PFSK-1 (cell line): ENCODE measurements around the gene KRT71.

Source experiments
- FOXP2 ChIP-seq: optimal IDR thresholded peaks from 2 replicates; pipeline ENCODE3; 2011; ENCODE audit warnings: borderline replicate concordance, control low read depth, inconsistent platforms; ENCODE audit not compliant: insufficient read depth; ENCODE audit errors: extremely low read length, extremely low read depth
- POLR2AphosphoS5 ChIP-seq: IDR thresholded peaks from 2 replicates; pipeline ENCODE4 v1.6.1; 2012; ENCODE audit warnings: low read depth, mild to moderate bottlenecking, control low read depth, low read length, moderate library complexity
- REST ChIP-seq, 2 experiments: IDR thresholded peaks; 2 replicates each; pipeline versions ENCODE4 v1.6.1 to v1.8.0; 2011 to 2012; ENCODE audit warnings: low read depth in 2 of 2, low read length in 2 of 2, control low read depth in 1 of 2, inconsistent platforms in 1 of 2, mild to moderate bottlenecking in 1 of 2, moderate library complexity in 1 of 2; ENCODE audit not compliant: insufficient read depth in 1 of 2
- SIN3A ChIP-seq: IDR thresholded peaks from 2 replicates; pipeline ENCODE4 v1.6.1; 2012; ENCODE audit warnings: mild to moderate bottlenecking, low read length, moderate library complexity, borderline replicate concordance; ENCODE audit not compliant: insufficient read depth
- TAF1 ChIP-seq: IDR thresholded peaks from 2 replicates; pipeline ENCODE4 v1.6.1; 2012; ENCODE audit warnings: low read length, control low read depth, borderline replicate concordance; ENCODE audit not compliant: insufficient read depth

The KRT71 gene

GRCh38 chr12:52581481-52581880, 28.5 kb upstream of the KRT71 start:
- TF ChIP-seq REST (IDR thresholded peaks at IDR 0.05; ENCODE audit: insufficient read depth in 1 of 2, low read depth in 2 of 2, low read length in 2 of 2) (no peak), POLR2AphosphoS5 (no peak), FOXP2 (no peak), TAF1 (no peak)

DNA sequence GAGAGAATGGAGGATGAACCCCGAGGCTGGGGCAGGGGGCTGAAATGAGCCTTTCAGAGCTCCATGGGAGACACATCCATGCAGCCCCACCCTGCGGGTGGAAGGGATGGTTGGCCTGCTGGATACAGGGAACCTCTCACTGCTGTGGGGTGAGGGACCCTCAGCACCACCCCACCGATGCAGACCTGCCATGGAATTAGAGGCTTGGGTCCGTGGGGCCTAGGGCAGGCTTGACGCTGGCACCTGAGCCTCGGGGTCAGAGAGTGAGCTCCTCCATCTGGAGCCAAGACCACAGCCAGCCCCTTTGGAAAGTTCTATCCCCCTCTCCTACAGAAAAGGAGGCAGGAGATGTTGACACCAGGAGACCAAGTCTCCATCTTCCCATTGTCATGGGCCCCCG, 28.1 kb upstream of the KRT71 start:
- no peak for TF ChIP-seq FOXP2
- no peak for TF ChIP-seq REST (IDR thresholded peaks at IDR 0.05; ENCODE audit: insufficient read depth in 1 of 2, low read depth in 2 of 2, low read length in 2 of 2)
- no peak for TF ChIP-seq TAF1
- no peak for TF ChIP-seq POLR2AphosphoS5
- no peak for TF ChIP-seq SIN3A

DNA sequence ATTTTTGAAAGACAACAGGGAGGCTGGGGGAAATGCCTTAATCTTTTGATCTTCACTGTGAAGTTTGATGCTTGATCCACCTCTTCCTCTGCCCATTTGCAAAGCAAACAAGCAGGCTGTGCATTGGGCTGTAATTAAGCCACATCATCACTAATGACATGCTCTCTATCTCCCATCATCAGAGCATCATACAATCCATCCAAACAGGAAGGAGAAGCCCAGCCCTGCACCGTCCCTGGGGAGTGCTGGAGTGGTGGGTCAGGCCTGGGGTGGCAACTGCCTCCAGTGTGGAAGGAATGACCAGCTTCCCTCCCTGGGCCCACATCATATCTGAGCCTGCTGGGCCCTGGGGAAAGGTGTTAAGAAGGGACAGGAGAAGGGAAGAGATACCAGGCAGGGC, 27.6 kb upstream of the KRT71 start:
- TF ChIP-seq FOXP2, result no peak
- TF ChIP-seq REST (IDR thresholded peaks at IDR 0.05; ENCODE audit: insufficient read depth in 1 of 2, low read depth in 2 of 2, low read length in 2 of 2), result no peak
- no peak for TF ChIP-seq POLR2AphosphoS5
- TF ChIP-seq SIN3A, result no peak
- TF ChIP-seq TAF1, result no peak

GRCh38 chr12:52579468-52580465, 26.8 kb upstream of the KRT71 start:
- TF ChIP-seq POLR2AphosphoS5, result no peak
- no peak for TF ChIP-seq FOXP2
- no peak for TF ChIP-seq SIN3A
- TF ChIP-seq TAF1, result no peak
- no peak for TF ChIP-seq REST (IDR thresholded peaks at IDR 0.05; ENCODE audit: insufficient read depth in 1 of 2, low read depth in 2 of 2, low read length in 2 of 2)

DNA sequence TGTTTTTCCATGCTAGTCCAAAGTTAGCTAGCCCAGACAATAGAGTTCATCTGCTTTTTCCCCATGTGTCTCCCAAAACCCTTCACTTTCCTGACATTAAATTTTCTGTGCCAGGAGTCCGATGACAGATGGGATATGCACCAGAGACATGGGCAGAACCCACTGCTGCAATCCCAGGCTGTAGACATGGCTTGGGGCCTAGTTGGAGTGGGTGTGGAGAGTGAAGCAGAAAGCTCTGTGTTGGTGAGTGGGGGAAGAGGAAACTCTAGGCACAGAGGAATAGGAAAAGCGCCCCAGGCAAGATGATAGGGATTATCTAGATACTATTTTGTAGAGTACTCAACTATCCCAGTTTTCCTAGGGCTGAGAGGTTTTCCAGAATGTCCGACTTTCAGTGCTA, 25.5 kb upstream of the KRT71 start:
- no peak for TF ChIP-seq SIN3A
- no peak for TF ChIP-seq POLR2AphosphoS5
- no peak for TF ChIP-seq REST (IDR thresholded peaks at IDR 0.05; ENCODE audit: insufficient read depth in 1 of 2, low read depth in 2 of 2, low read length in 2 of 2)
